H1 (cell line): Measurements from ENCODE around the gene CDH12. TPM values are rescaled to one million over a fixed set of nuclear protein-coding genes. Genes with fewer than 3 reads are reported as not detected.

Experiments used
- CTCF ChIA-PET: fragments of 300-600 bp; sonication (Branson Sonifier 250); formaldehyde crosslinking; loops from one replicate; lab custom pipeline; 2021; ENCODE audit not compliant: partially characterized antibody; lab: Charles Lee
- POLR2A ChIA-PET: fragments of 300-600 bp; sonication (Branson Sonifier 250); formaldehyde crosslinking; loops from one replicate; lab custom pipeline; 2021; ENCODE audit warnings: inconsistent platforms; ENCODE audit not compliant: partially characterized antibody; lab: Charles Lee
- DNase-seq, 2 experiments: peaks; one replicate each; pipeline versions ENCODE4 v3.0.0 to v3.0.0-alpha.2; 2010 to 2022; ENCODE audit warnings: low spot score in 2 of 2, low read depth in 1 of 2, mixed read lengths in 1 of 2
- FAIRE-seq: peaks from 2 replicates; lab custom pipeline; 2011; peaks lifted over from hg19 to GRCh38; lab: Jason Lieb, UNC
- H2AFZ ChIP-seq: 2 replicates; pipeline ENCODE4 v1.8.1; 2012; ENCODE audit warnings: low read length, inconsistent platforms
- H2AK5ac ChIP-seq: 2 replicates; pipeline ENCODE4 v1.6.1; 2013; ENCODE audit warnings: low read depth, low read length
- H2BK120ac ChIP-seq: replicated peaks from 2 replicates; pipeline ENCODE3; 2013; ENCODE audit warnings: low read depth, low read length, inconsistent platforms
- H2BK12ac ChIP-seq: 2 replicates; pipeline ENCODE4 v1.6.1; 2013; ENCODE audit warnings: low read depth, low read length
- H2BK15ac ChIP-seq: 2 replicates; pipeline ENCODE4 v1.6.1; 2013; ENCODE audit warnings: low read length
- H2BK20ac ChIP-seq: 2 replicates; pipeline ENCODE4 v1.6.1; 2013; ENCODE audit warnings: low read length
- H2BK5ac ChIP-seq: 2 replicates; pipeline ENCODE4 v1.6.1; 2013; ENCODE audit warnings: low read depth, low read length
- H3K14ac ChIP-seq: 2 replicates; pipeline ENCODE4 v1.6.1; 2013; ENCODE audit warnings: inconsistent platforms; ENCODE audit not compliant: insufficient read length
- H3K18ac ChIP-seq: 2 replicates; pipeline ENCODE4 v1.6.1; 2013; ENCODE audit warnings: low read length; ENCODE audit errors: extremely low read depth
- H3K23ac ChIP-seq: 2 replicates; pipeline ENCODE4 v1.6.1; 2013; ENCODE audit warnings: inconsistent platforms; ENCODE audit not compliant: insufficient read length
- H3K23me2 ChIP-seq: 2 replicates; pipeline ENCODE4 v1.6.1; 2013; ENCODE audit warnings: low read depth, low read length
- H3K27ac ChIP-seq: 2 replicates; pipeline ENCODE4 v1.6.1; 2011; ENCODE audit warnings: low read depth, low read length, inconsistent platforms
- H3K27me3 ChIP-seq, 4 experiments: replicated peaks in 1 of 4; 1 replicate in 1 of 4; 2 replicates in 3 of 4; pipeline versions ENCODE4 v1.6.1 to v1.8.1; 2011 to 2013; ENCODE audit warnings: low read length in 3 of 4, mild to moderate bottlenecking in 3 of 4, inconsistent platforms in 2 of 4, mixed read lengths in 2 of 4, moderate library complexity in 1 of 4; ENCODE audit not compliant: control insufficient read depth in 3 of 4, insufficient read depth in 3 of 4; ENCODE audit errors: extremely low read depth in 1 of 4
- H3K36me3 ChIP-seq, 4 experiments: 2 replicates each; pipeline versions ENCODE4 v1.6.1 to v1.8.1; 2011 to 2013; ENCODE audit warnings: mild to moderate bottlenecking in 4 of 4, low read length in 3 of 4, moderate library complexity in 2 of 4, control low read depth in 1 of 4, inconsistent platforms in 1 of 4; ENCODE audit not compliant: insufficient read depth in 4 of 4, control insufficient read depth in 2 of 4
- H3K4ac ChIP-seq: replicated peaks from 2 replicates; pipeline ENCODE3; 2013; ENCODE audit warnings: low read length, low read depth, mixed read lengths, inconsistent platforms; ENCODE audit not compliant: insufficient read length
- H3K4me1 ChIP-seq, 4 experiments: replicated peaks in 1 of 4; 1 replicate in 1 of 4; 2 replicates in 3 of 4; pipeline versions ENCODE4 v1.6.1 to v1.8.1; 2011 to 2013; ENCODE audit warnings: low read length in 3 of 4, inconsistent platforms in 2 of 4, mixed read lengths in 1 of 4; ENCODE audit not compliant: insufficient read depth in 4 of 4, control insufficient read depth in 3 of 4
- H3K4me2 ChIP-seq, 2 experiments: 2 replicates each; pipeline versions ENCODE4 v1.6.1 to v1.8.1; 2011 to 2013; ENCODE audit warnings: low read depth in 2 of 2, low read length in 2 of 2, control low read depth in 1 of 2, inconsistent platforms in 1 of 2, mild to moderate bottlenecking in 1 of 2; ENCODE audit not compliant: insufficient read depth in 1 of 2
- H3K4me3 ChIP-seq, 4 experiments: fragments of 200-600, 300-600 bp in 1 of 4; sonication (generic), shearing (Covaris generic), sonication (Bioruptor Twin) in 1 of 4; 2 replicates each; pipeline versions ENCODE4 v1.5.1 to v1.8.1; 2011 to 2016; ENCODE audit warnings: low read length in 4 of 4, low read depth in 3 of 4, control low read depth in 2 of 4, inconsistent platforms in 2 of 4, mild to moderate bottlenecking in 2 of 4, mixed read lengths in 1 of 4, moderate library complexity in 1 of 4; ENCODE audit not compliant: insufficient read depth in 2 of 4; ENCODE audit errors: extremely low read depth in 1 of 4
- H3K56ac ChIP-seq: replicated peaks from 2 replicates; pipeline ENCODE3; 2013; ENCODE audit warnings: low read depth, mild to moderate bottlenecking, mixed read lengths, low read length, inconsistent platforms; ENCODE audit not compliant: insufficient read length
- H3K79me1 ChIP-seq: 2 replicates; pipeline ENCODE4 v1.6.1; 2013; ENCODE audit warnings: low read depth, low read length, control low read depth
- H3K79me2 ChIP-seq, 2 experiments: 2 replicates each; pipeline versions ENCODE4 v1.6.1 to v1.8.1; 2012 to 2013; ENCODE audit warnings: low read length in 2 of 2, mild to moderate bottlenecking in 2 of 2, inconsistent platforms in 1 of 2; ENCODE audit not compliant: insufficient read depth in 2 of 2, control insufficient read depth in 1 of 2
- H3K9ac ChIP-seq, 4 experiments: replicated peaks in 1 of 4; 1 replicate in 1 of 4; 2 replicates in 3 of 4; pipeline versions ENCODE4 v1.6.1 to v1.8.1; 2011 to 2013; ENCODE audit warnings: low read depth in 3 of 4, low read length in 3 of 4, control low read depth in 2 of 4, mild to moderate bottlenecking in 2 of 4, moderate library complexity in 2 of 4, inconsistent platforms in 1 of 4; ENCODE audit errors: extremely low read depth in 1 of 4
- H3K9me3 ChIP-seq, 2 experiments: 2 replicates each; pipeline versions ENCODE4 v1.6.1 to v1.8.1; 2012 to 2013; ENCODE audit warnings: mild to moderate bottlenecking in 2 of 2, moderate library complexity in 2 of 2, control low read depth in 1 of 2, inconsistent platforms in 1 of 2, low read depth in 1 of 2, low read length in 1 of 2, mixed read lengths in 1 of 2; ENCODE audit not compliant: insufficient read depth in 2 of 2
- H4K20me1 ChIP-seq, 2 experiments: replicated peaks in 1 of 2; 2 replicates each; pipeline versions ENCODE3 to v1.8.1; 2011 to 2013; ENCODE audit warnings: inconsistent platforms in 2 of 2, low read length in 2 of 2, mild to moderate bottlenecking in 1 of 2; ENCODE audit not compliant: insufficient read depth in 2 of 2, control insufficient read depth in 1 of 2
- H4K5ac ChIP-seq: 2 replicates; pipeline ENCODE4 v1.6.1; 2013; ENCODE audit warnings: low read length, low read depth, mixed read lengths, inconsistent platforms; ENCODE audit not compliant: insufficient read length
- H4K8ac ChIP-seq: 2 replicates; pipeline ENCODE4 v1.8.0; 2013; ENCODE audit warnings: mild to moderate bottlenecking, moderate library complexity, low read length, inconsistent platforms; ENCODE audit not compliant: insufficient read depth; ENCODE audit errors: extremely low read depth
- H4K91ac ChIP-seq: replicated peaks from 2 replicates; pipeline ENCODE3; 2013; ENCODE audit warnings: low read length, mixed read lengths, inconsistent platforms; ENCODE audit not compliant: insufficient read length
- EZH2 ChIP-seq: fragments of 200-600 bp; sonication (generic); IDR thresholded peaks from 2 replicates; pipeline ENCODE4 v1.7.1; 2012; ENCODE audit warnings: low read depth, mild to moderate bottlenecking, moderate library complexity, low read length, inconsistent platforms; ENCODE audit not compliant: severe bottlenecking
- FOSL1 ChIP-seq: IDR thresholded peaks from 2 replicates; pipeline ENCODE4 v1.6.1; 2011; ENCODE audit warnings: mild to moderate bottlenecking, low read depth, low read length, moderate library complexity; ENCODE audit not compliant: insufficient read depth
- HDAC6 ChIP-seq: IDR thresholded peaks from one replicate; pipeline ENCODE4 v1.7.1; 2012; ENCODE audit warnings: low read depth, mild to moderate bottlenecking, inconsistent platforms, low read length, moderate library complexity
- RAD21 ChIP-seq, 2 experiments: IDR thresholded peaks in 1 of 2; conservative IDR thresholded peaks in 1 of 2; 2 replicates each; pipeline ENCODE4 v1.6.1; 2011; ENCODE audit warnings: low read depth in 2 of 2, low read length in 2 of 2, improper control_type of control experiment in 1 of 2, inconsistent platforms in 1 of 2, mild to moderate bottlenecking in 1 of 2, moderate library complexity in 1 of 2
- TAF7 ChIP-seq: optimal IDR thresholded peaks from 2 replicates; pipeline ENCODE3; 2011; ENCODE audit warnings: low read depth, mild to moderate bottlenecking, inconsistent platforms, low read length, moderate library complexity, borderline replicate concordance
- ZNF274 ChIP-seq: IDR thresholded peaks from 2 replicates; pipeline ENCODE4 v1.7.0; 2012; ENCODE audit warnings: low read length, borderline replicate concordance; ENCODE audit errors: extremely low read depth
- WGBS, 2 experiments: shearing (Covaris generic) in 1 of 2; methylation state at CpG; one replicate each; pipeline versions ENCODE4 v1.1.6 to v1.1.7; 2013 to 2015; ENCODE audit warnings: low lambda C conversion rate in 2 of 2, mixed read lengths in 2 of 2, inconsistent platforms in 1 of 2, low coverage in 1 of 2, missing lambda C conversion rate in 1 of 2; ENCODE audit not compliant: insufficient replicate concordance in 2 of 2, insufficient coverage in 1 of 2, insufficient read length in 1 of 2; ENCODE audit errors: extremely low coverage in 1 of 2, missing lambda C conversion rate in 1 of 2; 5-methylcytosine and 5-hydroxymethylcytosine counted together
- polyA plus RNA-seq, 7 experiments: library from polyadenylated mRNA; depleted of rRNA in 3 of 7; stranded (reverse) in 5 of 7; unstranded in 2 of 7; fragments of >200 nt in 5 of 7; fragments of 200-250 nt in 2 of 7; gene quantifications; 1 replicate in 5 of 7; 2 replicates in 1 of 7; 4 replicates in 1 of 7; pipeline versions ENCODE4 v1.2.1 to v1.2.3, GENCODE V29; 2011 to 2013; ENCODE audit warnings: missing spikeins in 2 of 7, mixed read lengths in 2 of 7
- total RNA-seq: library from RNA; stranded (reverse); fragmentation: NEBNext Ultra II Directional; extraction: Animal tissue kit (Norgen Biotek cat#: 25700); gene quantifications from 2 replicates; pipeline ENCODE4 v1.2.1, GENCODE V29; 2021

CDH12 gene
- total and polyA plus RNA-seq, 2 of the 8 experiments (the other 6 are each of a cell fraction or from before 2014, with no cell fraction given): 0.03 TPM; not detected in 1

- Histone ChIP-seq H3K79me1 (no peaks in the 10 kb centered on the region), H2BK12ac (no peak overlapping the region), H3K79me2 (no peaks in the 10 kb centered on the region), H2BK20ac (no peak overlapping the region), H2BK15ac (no peak overlapping the region), H3K56ac (no peak overlapping the region), H3K23ac (no peak overlapping the region), H3K27ac (no peak overlapping the region), H3K14ac (no peak overlapping the region), H4K5ac (no peak overlapping the region), H3K36me3 (no peaks in the 10 kb centered on the region), H2BK120ac (no peak overlapping the region), H3K4me2 (no peak overlapping the region), H3K23me2 (no peaks in the 10 kb centered on the region; the same call in 1 of the 2 replicates), H2AFZ (no peak overlapping the region), H3K4me3 (no peak overlapping the region), H3K9me3 (0 out of 4 replicates have a peak, but pooled peaks cover 0 to 4% of the 10 kb centered on the region in 2 experiments), H3K27me3 (no peaks in the 10 kb centered on the region), H3K9ac (no peak overlapping the region), H3K4ac (no peak overlapping the region), H3K4me1 (no peaks in the 10 kb centered on the region), H4K8ac (no peak overlapping the region), H2AK5ac (no peak overlapping the region), H4K91ac (no peak overlapping the region), H3K18ac (no peak overlapping the region), H4K20me1 (no peaks in the 10 kb centered on the region), H2BK5ac (no peak overlapping the region)
- 93% methylated on average over 3 of the region's 3 CpGs; no CpG with 5 or more reads in 1 of the 2 experiments for WGBS, 2 experiments
- FAIRE-seq (no peak), DNase-seq (no peak)
- TF ChIP-seq TAF7 (no peak), EZH2 (no peak), HDAC6 (no peak), RAD21 (IDR thresholded peaks at IDR 0.05 in 1 of 2, conservative IDR thresholded peaks at IDR 0.05 in 1 of 2; ENCODE audit: low read depth in 2 of 2, low read length in 2 of 2) (no peak), ZNF274 (no peak), FOSL1 (no peak)
- ChIA-PET CTCF (no interaction called here), POLR2A (no interaction called here)
These were observed 174.3 kb downstream of the CDH12 start for GRCh38 chr5:22678886-22679285.
